ENCODE data around the gene SH3RF3.

DNA sequence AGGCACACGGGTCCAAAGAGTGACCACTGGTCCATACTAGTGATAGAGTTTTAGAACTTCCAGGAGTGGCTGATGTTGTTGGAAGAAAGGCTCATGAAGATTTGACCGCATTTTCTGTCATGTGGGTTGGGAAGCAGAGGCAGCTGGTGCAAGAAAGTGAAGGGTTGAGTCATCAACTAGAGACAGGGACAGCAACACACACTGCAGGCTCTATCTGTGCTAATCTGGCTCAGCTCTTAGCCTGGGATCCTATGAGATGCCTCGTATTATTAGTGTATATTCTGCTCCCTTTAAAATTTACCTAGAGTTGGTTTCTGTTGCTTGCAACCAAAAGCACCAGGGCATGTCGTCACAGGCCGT, 2.5 kb upstream of the SH3RF3 start:
- TF ChIP-seq TAF1 (IDR thresholded peaks at IDR 0.05; ENCODE audit: borderline replicate concordance, insufficient read depth, low read length) = no peak
- TF ChIP-seq, protein P1, sequence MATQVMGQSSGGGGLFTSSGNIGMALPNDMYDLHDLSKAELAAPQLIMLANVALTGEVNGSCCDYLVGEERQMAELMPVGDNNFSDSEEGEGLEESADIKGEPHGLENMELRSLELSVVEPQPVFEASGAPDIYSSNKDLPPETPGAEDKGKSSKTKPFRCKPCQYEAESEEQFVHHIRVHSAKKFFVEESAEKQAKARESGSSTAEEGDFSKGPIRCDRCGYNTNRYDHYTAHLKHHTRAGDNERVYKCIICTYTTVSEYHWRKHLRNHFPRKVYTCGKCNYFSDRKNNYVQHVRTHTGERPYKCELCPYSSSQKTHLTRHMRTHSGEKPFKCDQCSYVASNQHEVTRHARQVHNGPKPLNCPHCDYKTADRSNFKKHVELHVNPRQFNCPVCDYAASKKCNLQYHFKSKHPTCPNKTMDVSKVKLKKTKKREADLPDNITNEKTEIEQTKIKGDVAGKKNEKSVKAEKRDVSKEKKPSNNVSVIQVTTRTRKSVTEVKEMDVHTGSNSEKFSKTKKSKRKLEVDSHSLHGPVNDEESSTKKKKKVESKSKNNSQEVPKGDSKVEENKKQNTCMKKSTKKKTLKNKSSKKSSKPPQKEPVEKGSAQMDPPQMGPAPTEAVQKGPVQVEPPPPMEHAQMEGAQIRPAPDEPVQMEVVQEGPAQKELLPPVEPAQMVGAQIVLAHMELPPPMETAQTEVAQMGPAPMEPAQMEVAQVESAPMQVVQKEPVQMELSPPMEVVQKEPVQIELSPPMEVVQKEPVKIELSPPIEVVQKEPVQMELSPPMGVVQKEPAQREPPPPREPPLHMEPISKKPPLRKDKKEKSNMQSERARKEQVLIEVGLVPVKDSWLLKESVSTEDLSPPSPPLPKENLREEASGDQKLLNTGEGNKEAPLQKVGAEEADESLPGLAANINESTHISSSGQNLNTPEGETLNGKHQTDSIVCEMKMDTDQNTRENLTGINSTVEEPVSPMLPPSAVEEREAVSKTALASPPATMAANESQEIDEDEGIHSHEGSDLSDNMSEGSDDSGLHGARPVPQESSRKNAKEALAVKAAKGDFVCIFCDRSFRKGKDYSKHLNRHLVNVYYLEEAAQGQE (IDR thresholded peaks at IDR 0.05; ENCODE audit: insufficient read depth in 1 of 2, low read depth in 2 of 2, low read length in 2 of 2) = no peak
- no peak for TF ChIP-seq POLR2AphosphoS5 (IDR thresholded peaks at IDR 0.05; ENCODE audit: low read depth, low read length)
